Ovary (tissue), 9 donors: ENCODE measurements around the gene PRKAG3. TPM values are rescaled to one million over a fixed set of nuclear protein-coding genes. Genes with fewer than 3 reads are reported as not detected.

Source experiments
- DNase-seq, 5 donors: peaks; one replicate each; pipeline ENCODE4 v3.0.0-alpha.2; 2019 to 2020
- H3K27ac ChIP-seq, 2 donors: fragments of 200-600 bp; one replicate each; pipeline versions ENCODE4 v1.5.1 to v1.8.0; 2019 to 2022
- H3K27me3 ChIP-seq: fragments of 200-600 bp; one replicate; pipeline ENCODE4 v1.8.0; 2022
- H3K36me3 ChIP-seq: fragments of 200-600 bp; sonication (generic); one replicate; pipeline ENCODE4 v1.5.1; 2019
- H3K4me1 ChIP-seq: one replicate; pipeline ENCODE4 v1.8.1; 2013; ENCODE audit warnings: mild to moderate bottlenecking, moderate library complexity; ENCODE audit not compliant: insufficient read depth
- H3K4me3 ChIP-seq: fragments of 200-600 bp; sonication (generic); one replicate; pipeline ENCODE4 v1.5.1; 2017
- H3K9me3 ChIP-seq, 2 donors: fragments of 200-600 bp in 1 of 2; sonication (generic) in 1 of 2; one replicate each; pipeline versions ENCODE4 v1.5.1 to v1.8.1; 2013 to 2019; ENCODE audit warnings: mild to moderate bottlenecking in 1 of 2, moderate library complexity in 1 of 2
- EP300 ChIP-seq: sonication (generic); formaldehyde crosslinking; IDR thresholded peaks from one replicate; pipeline ENCODE4 v1.6.1; 2017; ENCODE audit warnings: antibody characterized with exemption
- POLR2A ChIP-seq: fragments of 450-650 bp; IDR thresholded peaks from one replicate; pipeline ENCODE4 v1.6.1; 2017; ENCODE audit warnings: antibody characterized with exemption, mild to moderate bottlenecking, moderate library complexity
- WGBS, 3 donors: extraction: QIAGEN DNeasy Blood & Tissue Kit in 1 of 3; methylation state at CpG; one replicate each; pipeline versions ENCODE4 v1.1.5 to v1.1.7; 2013 to 2017; 5-methylcytosine and 5-hydroxymethylcytosine counted together
- intact Hi-C, 4 donors: fragments of 100-400 bp; cut with DNase I; formaldehyde crosslinking; loops; one replicate each; pipeline versions ENCODE4 v1.11.0 to v1.15.1; 2022 to 2023
- polyA plus RNA-seq, 2 donors: library from polyadenylated mRNA; stranded (reverse); fragments of 200-250 nt in 1 of 2; fragments of 350-450 nt in 1 of 2; fragmentation: Illumina TruSeq in 1 of 2; extraction: RNeasy Lipid Tissue Mini Kit (QIAGEN cat#74804) in 1 of 2; gene quantifications; one replicate each; pipeline ENCODE4 v1.2.3, GENCODE V29; 2013 to 2014
- total RNA-seq, 7 donors: library from RNA; depleted of rRNA in 2 of 7; stranded (reverse); fragments of >200 nt in 2 of 7; fragmentation: NEBNext Ultra II Directional in 3 of 7; extraction: Animal tissue kit (Norgen Biotek cat#: 25700) in 3 of 7; gene quantifications; one replicate each; pipeline versions ENCODE4 v1.1.0 to v1.2.4, GENCODE V29; 2016 to 2023
- TF ChIP-seq, protein P1 (sequence below), 3 donors: fragments of 450-650 bp in 2 of 3; fragments of 200-600 bp in 1 of 3; IDR thresholded peaks; one replicate each; pipeline versions ENCODE4 v1.5.1 to v1.8.0; 2016 to 2022; ENCODE audit warnings: antibody characterized with exemption in 3 of 3, mild to moderate bottlenecking in 1 of 3
- donor health status: DM: no; HTN: no; CAD: no; lungs with moderate emphysema.
- donor health status: DM: no; HTN: no; CAD: no.
- donor health status: Bipolar disorder and iron deficiency.
- donor health status: DM: yes; HTN: yes; CAD: no.
- donor health status: DM: no; HTN: no; CAD: no.
- donor health status: DM: yes; HTN: yes; CAD: no.

The PRKAG3 gene
- total and polyA plus RNA-seq, 9 donors = 0.11 to 0.32 TPM; not detected in 7

- Histone ChIP-seq H3K27ac (no peak overlapping the region), H3K9me3 (no peaks in the 10 kb centered on the region), H3K27me3 (no peaks in the 10 kb centered on the region), H3K4me3 (no peak overlapping the region), H3K36me3 (no peaks in the 10 kb centered on the region), H3K4me1 (no peaks in the 10 kb centered on the region)
- no peak for DNase-seq
- intact Hi-C loops = loop anchor here in 1 of 4 donors (10.0 kb wide), 1 partner anchor 89 kb away; no protein-coding TSS in a partner anchor
- TF ChIP-seq, protein P1, sequence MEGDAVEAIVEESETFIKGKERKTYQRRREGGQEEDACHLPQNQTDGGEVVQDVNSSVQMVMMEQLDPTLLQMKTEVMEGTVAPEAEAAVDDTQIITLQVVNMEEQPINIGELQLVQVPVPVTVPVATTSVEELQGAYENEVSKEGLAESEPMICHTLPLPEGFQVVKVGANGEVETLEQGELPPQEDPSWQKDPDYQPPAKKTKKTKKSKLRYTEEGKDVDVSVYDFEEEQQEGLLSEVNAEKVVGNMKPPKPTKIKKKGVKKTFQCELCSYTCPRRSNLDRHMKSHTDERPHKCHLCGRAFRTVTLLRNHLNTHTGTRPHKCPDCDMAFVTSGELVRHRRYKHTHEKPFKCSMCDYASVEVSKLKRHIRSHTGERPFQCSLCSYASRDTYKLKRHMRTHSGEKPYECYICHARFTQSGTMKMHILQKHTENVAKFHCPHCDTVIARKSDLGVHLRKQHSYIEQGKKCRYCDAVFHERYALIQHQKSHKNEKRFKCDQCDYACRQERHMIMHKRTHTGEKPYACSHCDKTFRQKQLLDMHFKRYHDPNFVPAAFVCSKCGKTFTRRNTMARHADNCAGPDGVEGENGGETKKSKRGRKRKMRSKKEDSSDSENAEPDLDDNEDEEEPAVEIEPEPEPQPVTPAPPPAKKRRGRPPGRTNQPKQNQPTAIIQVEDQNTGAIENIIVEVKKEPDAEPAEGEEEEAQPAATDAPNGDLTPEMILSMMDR (IDR thresholded peaks at IDR 0.05) = no peak
- TF ChIP-seq POLR2A = no peak
- TF ChIP-seq EP300 = no peak
- WGBS, 3 donors = 89 to 95% (median 92%) methylated on average over 7 of the region's 7 CpGs
Measured at GRCh38 chr2:218824004-218824403, 7.6 kb downstream of the PRKAG3 start.

- Histone ChIP-seq H3K27ac (no peak overlapping the region), H3K4me1 (no peaks in the 10 kb centered on the region), H3K27me3 (no peaks in the 10 kb centered on the region), H3K36me3 (no peaks in the 10 kb centered on the region), H3K9me3 (no peaks in the 10 kb centered on the region), H3K4me3 (no peak overlapping the region)
- intact Hi-C loops = loop anchor here in 1 of 4 donors (10.0 kb wide), 1 partner anchor 89 kb away; no protein-coding TSS in a partner anchor
- TF ChIP-seq POLR2A (no peak), EP300 (no peak)
- TF ChIP-seq, protein P1 (IDR thresholded peaks at IDR 0.05) = no peak
- 85 to 86% (median 86%) methylated on average over 9 of the region's 9 CpGs for whole genome bisulfite sequencing, 3 donors
- no peak for DNase-seq
Measured at GRCh38 chr2:218823196-218823855, 8.3 kb downstream of the PRKAG3 start.

DNA sequence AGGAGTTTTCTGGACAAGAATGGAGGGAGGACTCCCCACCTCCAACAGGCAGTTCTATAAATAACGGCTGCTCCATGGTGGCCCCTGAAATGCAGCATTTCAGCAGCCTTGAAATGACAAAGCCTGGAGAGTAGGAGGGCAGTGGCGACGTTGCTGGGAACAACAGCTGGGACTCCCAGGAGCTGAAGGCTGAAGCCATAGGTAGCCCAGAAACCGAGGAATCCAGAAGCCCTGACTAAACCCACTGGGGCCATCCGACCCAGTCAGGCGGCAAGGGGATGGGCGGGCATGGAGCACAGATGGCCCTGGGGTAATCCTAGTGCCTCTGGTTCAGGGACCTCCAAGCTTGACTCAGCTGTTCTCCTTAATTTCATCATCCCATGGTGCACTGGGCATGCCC, 9.0 kb downstream of the PRKAG3 start:
- Histone ChIP-seq H3K9me3 (no peaks in the 10 kb centered on the region), H3K4me3 (no peak overlapping the region), H3K4me1 (no peaks in the 10 kb centered on the region), H3K27me3 (no peaks in the 10 kb centered on the region), H3K36me3 (no peaks in the 10 kb centered on the region), H3K27ac (no peak overlapping the region)
- DNase-seq = no peak
- intact Hi-C loops = loop anchor here in 1 of 4 donors (10.0 kb wide), 1 partner anchor 88 kb away; no protein-coding TSS in a partner anchor
- TF ChIP-seq POLR2A (no peak), EP300 (no peak)
- TF ChIP-seq, protein P1 (IDR thresholded peaks at IDR 0.05) = no peak
- 61 to 79% (median 66%) methylated on average over 7 of the region's 7 CpGs for WGBS, 3 donors

- TF ChIP-seq, protein P1 (IDR thresholded peaks at IDR 0.05) = no peak
- no peak for TF ChIP-seq EP300
- no peak for TF ChIP-seq POLR2A
- Histone ChIP-seq H3K27ac (no peak overlapping the region), H3K4me3 (no peak overlapping the region), H3K9me3 (no peaks in the 10 kb centered on the region), H3K36me3 (no peaks in the 10 kb centered on the region), H3K27me3 (no peaks in the 10 kb centered on the region), H3K4me1 (no peaks in the 10 kb centered on the region)
- no peak for DNase-seq
- 65 to 73% (median 70%) methylated on average over 9 of the region's 9 CpGs for WGBS, 3 donors
- intact Hi-C loops = loop anchor here in 1 of 4 donors (10.0 kb wide), 1 partner anchor 87 kb away; no protein-coding TSS in a partner anchor
Measured at GRCh38 chr2:218821605-218822211, 9.9 kb downstream of the PRKAG3 start.
